Nephron (organoid): ENCODE results near the gene TNFSF13B.
"Not testable (repeated sequence)": the region's sequence is repeated elsewhere in the genome, so short reads cannot be mapped to it uniquely, and the experiment has no call there.

Experiments used
- H3K27ac Mint-ChIP-seq, 3 experiments: 2 replicates each; pipeline ENCODE4 v1.8.0; 2020; ENCODE audit warnings: mixed read lengths in 3 of 3, mild to moderate bottlenecking in 2 of 3, moderate library complexity in 1 of 3
- H3K27me3 Mint-ChIP-seq: 2 replicates; pipeline ENCODE4 v1.8.0; 2021; ENCODE audit warnings: low read depth, mild to moderate bottlenecking, moderate library complexity, mixed read lengths
- H3K36me3 Mint-ChIP-seq: 2 replicates; pipeline ENCODE4 v1.8.0; 2020; ENCODE audit warnings: low read depth, mixed read lengths
- H3K4me1 Mint-ChIP-seq: 2 replicates; pipeline ENCODE4 v1.8.0; 2020; ENCODE audit warnings: mixed read lengths
- H3K4me3 Mint-ChIP-seq, 3 experiments: 2 replicates each; pipeline ENCODE4 v1.8.0; 2020; ENCODE audit warnings: mild to moderate bottlenecking in 3 of 3, mixed read lengths in 3 of 3, moderate library complexity in 2 of 3
- H3K9me3 Mint-ChIP-seq: 2 replicates; pipeline ENCODE4 v1.8.0; 2020; ENCODE audit warnings: mixed read lengths
- TF ChIP-seq, protein P1 (sequence below), 3 experiments: fragments of 200-600 bp; sonication (generic); IDR thresholded peaks; one replicate each; pipeline ENCODE4 v1.5.0; 2021; ENCODE audit warnings: antibody characterized with exemption in 3 of 3; ENCODE audit not compliant: unreplicated experiment in 3 of 3

The TNFSF13B gene

DNA sequence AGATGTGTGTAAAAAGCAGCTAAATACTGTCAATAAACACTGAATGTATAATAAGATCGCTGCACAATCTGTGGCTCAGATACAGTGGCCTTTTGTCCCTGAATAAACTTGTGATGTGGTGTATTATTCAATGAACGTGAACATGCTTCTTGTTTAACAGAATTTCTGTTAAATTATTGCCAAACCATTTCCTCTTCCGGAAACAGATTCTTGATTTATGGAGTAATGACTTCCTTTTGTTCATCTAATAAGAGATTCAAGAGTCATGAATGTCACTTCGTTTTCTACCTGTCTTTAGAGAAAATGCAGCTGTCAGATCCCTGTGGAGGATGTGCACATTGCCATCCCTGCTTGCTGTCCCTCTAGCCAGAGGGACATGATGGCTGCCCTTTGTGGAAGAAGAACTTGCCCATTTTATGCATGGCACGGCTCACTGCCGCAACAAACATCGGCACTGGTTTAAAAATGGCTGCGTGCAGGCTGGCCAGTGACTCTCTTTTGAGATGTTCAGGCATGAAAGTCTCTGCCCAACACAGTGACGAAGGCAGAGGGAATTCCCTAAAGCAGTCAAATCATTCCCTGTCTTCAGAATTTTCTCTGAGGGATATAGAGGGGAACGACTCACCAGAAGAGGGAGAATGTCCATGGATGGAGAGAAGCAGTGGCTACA is 3.1 kb upstream of the TNFSF13B start:
- Mint-ChIP-seq H3K27me3 (peaks cover 3% of the 10 kb centered on the region), H3K27ac (no peak overlapping the region), H3K4me1 (peaks cover 19% of the 10 kb centered on the region), H3K4me3 (no peak overlapping the region), H3K36me3 (no peaks in the 10 kb centered on the region), H3K9me3 (no peaks in the 10 kb centered on the region)
- TF ChIP-seq, protein P1, sequence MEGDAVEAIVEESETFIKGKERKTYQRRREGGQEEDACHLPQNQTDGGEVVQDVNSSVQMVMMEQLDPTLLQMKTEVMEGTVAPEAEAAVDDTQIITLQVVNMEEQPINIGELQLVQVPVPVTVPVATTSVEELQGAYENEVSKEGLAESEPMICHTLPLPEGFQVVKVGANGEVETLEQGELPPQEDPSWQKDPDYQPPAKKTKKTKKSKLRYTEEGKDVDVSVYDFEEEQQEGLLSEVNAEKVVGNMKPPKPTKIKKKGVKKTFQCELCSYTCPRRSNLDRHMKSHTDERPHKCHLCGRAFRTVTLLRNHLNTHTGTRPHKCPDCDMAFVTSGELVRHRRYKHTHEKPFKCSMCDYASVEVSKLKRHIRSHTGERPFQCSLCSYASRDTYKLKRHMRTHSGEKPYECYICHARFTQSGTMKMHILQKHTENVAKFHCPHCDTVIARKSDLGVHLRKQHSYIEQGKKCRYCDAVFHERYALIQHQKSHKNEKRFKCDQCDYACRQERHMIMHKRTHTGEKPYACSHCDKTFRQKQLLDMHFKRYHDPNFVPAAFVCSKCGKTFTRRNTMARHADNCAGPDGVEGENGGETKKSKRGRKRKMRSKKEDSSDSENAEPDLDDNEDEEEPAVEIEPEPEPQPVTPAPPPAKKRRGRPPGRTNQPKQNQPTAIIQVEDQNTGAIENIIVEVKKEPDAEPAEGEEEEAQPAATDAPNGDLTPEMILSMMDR (IDR thresholded peaks at IDR 0.05; ENCODE audit: unreplicated experiment in 3 of 3): no peak

DNA sequence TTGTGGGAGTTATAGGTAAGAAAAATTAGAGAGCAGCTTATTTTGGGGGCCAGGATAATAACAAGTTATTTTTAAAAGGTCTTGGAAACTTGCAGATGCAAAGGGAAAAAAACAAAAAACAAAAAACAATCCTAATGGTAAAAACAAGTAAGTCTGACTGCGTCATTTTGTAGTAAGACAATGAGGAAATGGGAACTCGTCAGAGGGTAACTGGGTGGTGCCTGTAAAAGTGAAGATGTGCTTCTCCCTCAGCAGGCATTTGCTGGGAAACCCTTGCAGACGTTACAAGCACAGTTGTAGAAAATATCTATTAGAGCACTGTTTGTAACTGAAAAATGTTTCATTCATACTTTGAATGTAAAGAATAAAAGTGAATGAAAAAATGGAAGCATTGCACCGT is 2.2 kb upstream of the TNFSF13B start:
- TF ChIP-seq, protein P1 (IDR thresholded peaks at IDR 0.05; ENCODE audit: unreplicated experiment in 3 of 3): no peak
- no peaks in the 10 kb centered on the region for H3K36me3 Mint-ChIP-seq
- H3K4me1 Mint-ChIP-seq: peaks cover 24% of the 10 kb centered on the region
- H3K27me3 Mint-ChIP-seq: peaks cover 3% of the 10 kb centered on the region
- no peak overlapping the region for H3K27ac Mint-ChIP-seq
- H3K9me3 Mint-ChIP-seq: no peaks in the 10 kb centered on the region
- H3K4me3 Mint-ChIP-seq: no peak overlapping the region

DNA sequence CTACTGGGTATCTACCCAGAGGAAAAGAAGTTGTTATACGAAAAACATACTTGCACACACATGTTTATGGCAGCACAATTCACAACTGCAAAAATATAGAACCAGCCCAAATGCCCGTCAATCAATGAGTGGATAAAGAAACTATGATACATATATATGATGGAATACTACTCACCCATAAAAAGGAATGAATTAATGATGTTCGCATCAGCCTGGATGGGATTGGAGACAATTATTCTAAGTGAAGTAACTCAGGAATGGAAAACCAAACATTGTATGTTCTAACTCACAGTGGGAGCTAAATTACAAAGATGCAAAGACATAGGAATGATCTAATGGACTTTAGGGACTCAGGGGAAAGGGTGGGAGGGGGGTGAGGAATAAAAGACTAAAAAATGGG is 1.7 kb upstream of the TNFSF13B start:
- not testable (repeated sequence) for H3K36me3 Mint-ChIP-seq, H3K27me3 Mint-ChIP-seq, H3K9me3 Mint-ChIP-seq, H3K4me3 Mint-ChIP-seq, H3K27ac Mint-ChIP-seq
- H3K4me1 Mint-ChIP-seq: peaks cover 26% of the 10 kb centered on the region

DNA sequence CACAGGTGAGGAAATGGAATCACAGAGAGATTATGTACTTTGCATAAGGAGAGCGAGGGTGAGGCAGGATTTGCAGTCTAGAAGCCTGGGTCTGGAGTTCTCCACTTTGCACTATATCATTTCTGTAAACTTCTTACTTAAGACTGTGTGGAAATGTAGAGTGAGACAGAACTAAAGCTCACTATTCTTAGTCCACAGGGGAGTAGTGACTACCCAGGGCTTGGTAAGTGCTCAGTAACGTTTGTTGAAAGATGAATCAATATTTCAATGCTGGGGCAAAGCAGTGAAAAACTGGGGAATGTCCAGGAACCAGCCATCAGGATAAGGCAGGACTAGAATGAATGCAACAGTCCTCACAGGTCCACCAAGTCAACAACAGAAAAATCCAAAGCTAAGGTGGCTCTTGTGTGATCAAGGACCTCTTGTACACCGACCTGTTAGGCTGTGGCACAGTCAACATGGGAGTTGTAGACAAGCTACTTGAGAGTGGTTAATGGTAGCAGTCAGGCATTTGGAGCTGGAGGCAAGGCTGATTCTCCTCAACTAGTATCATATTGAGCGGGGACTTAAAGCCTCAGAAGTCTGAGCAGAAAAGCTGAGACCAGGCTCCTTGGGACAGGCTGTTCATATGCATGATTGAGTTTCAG is 929 bp upstream of the TNFSF13B start:
- Mint-ChIP-seq H3K27ac (no peak overlapping the region), H3K4me3 (no peak overlapping the region), H3K27me3 (peaks cover 3% of the 10 kb centered on the region)

DNA sequence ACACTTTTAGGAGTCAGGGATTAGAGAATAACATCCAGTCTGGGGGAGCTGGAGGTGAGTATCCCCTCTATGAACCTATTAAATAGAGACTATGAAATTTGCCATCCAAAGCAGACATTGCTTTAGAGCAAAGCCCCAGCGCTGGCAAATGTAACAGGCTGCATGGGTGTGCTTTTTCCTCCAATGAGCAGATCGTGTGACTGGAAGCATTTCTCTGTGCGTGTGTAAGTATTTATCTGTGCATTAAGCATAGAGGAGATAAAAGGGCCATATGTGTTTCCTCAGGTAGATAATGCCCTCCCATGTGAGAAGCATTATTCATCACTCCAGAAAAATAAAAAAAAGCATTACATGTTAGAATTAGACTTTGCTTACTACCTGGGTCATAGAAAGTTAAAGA is 924 bp downstream of the TNFSF13B start:
- peaks cover 26% of the 10 kb centered on the region for H3K4me1 Mint-ChIP-seq
- no peaks in the 10 kb centered on the region for H3K36me3 Mint-ChIP-seq
- no peaks in the 10 kb centered on the region for H3K9me3 Mint-ChIP-seq
- H3K27ac Mint-ChIP-seq: peak overlapping the region; percentile 44 to 82 (median 71)
- TF ChIP-seq, protein P1 (IDR thresholded peaks at IDR 0.05; ENCODE audit: unreplicated experiment in 3 of 3): no peak
- peaks cover 3% of the 10 kb centered on the region for H3K27me3 Mint-ChIP-seq
- H3K4me3 Mint-ChIP-seq: peak overlapping the region; percentile 14 to 77 (median 52)

More for the DNA sequence above, 929 bp upstream of the TNFSF13B start:
- TF ChIP-seq, protein P1 (IDR thresholded peaks at IDR 0.05; ENCODE audit: unreplicated experiment in 3 of 3): no peak
- H3K9me3 Mint-ChIP-seq: no peaks in the 10 kb centered on the region
- H3K4me1 Mint-ChIP-seq: peaks cover 26% of the 10 kb centered on the region
- H3K36me3 Mint-ChIP-seq: no peaks in the 10 kb centered on the region

DNA sequence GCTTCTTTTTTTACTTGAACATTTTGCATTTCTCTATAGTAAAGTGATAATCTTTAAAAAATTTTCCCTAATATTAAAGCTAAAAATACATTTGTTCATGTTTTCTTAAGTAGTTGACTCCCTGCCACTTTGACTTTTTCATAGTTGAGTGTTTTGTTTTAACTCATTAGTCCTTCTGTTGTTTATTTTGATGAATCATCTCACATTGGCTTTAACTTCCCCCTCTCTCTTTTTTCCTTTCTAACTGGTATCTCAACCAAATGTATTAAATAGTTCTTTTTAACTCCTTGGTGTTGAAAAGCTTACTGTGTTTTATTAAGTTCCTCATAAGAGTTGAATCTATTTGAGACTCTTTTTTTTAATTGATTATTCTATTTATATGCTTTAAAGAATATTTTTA is 2.8 kb downstream of the TNFSF13B start:
- no peaks in the 10 kb centered on the region for H3K9me3 Mint-ChIP-seq
- H3K36me3 Mint-ChIP-seq: no peaks in the 10 kb centered on the region

More for the DNA sequence above, 2.8 kb downstream of the TNFSF13B start:
- no peaks in the 10 kb centered on the region for H3K27me3 Mint-ChIP-seq
- no peak overlapping the region for H3K27ac Mint-ChIP-seq
- H3K4me3 Mint-ChIP-seq: peak overlapping the region in 1 of 3 experiments; percentile 27
- H3K4me1 Mint-ChIP-seq: peaks cover 26% of the 10 kb centered on the region
- TF ChIP-seq, protein P1 (IDR thresholded peaks at IDR 0.05; ENCODE audit: unreplicated experiment in 3 of 3): no peak
